IMR-90 (cell line): ENCODE results near the gene RIMS4. TPM values are rescaled to one million over a fixed set of nuclear protein-coding genes. Genes with fewer than 3 reads are reported as not detected.

Experiments
- ATAC-seq: fragments of 200-7000 bp; cut with Tn5 transposase; 2 replicates; pipeline ENCODE4 v1.9.1; 2020; ENCODE audit warnings: low read depth, mild to moderate bottlenecking, moderate library complexity
- BruUV-seq: library from RNA; stranded (reverse); fragments of 400-500 nt; replicated peaks from 2 replicates; lab custom pipeline; 2021; lab: Mats Ljungman, UMichigan
- CTCF ChIA-PET: fragments of 300-600 bp; formaldehyde crosslinking; extraction: SDS; loops from one replicate; lab custom pipeline; 2021; ENCODE audit warnings: antibody characterized with exemption; lab: Yijun Ruan, JAX
- POLR2A ChIA-PET: fragments of 300-600 bp; sonication (Branson Sonifier 250); formaldehyde crosslinking; loops from one replicate; lab custom pipeline; 2022; ENCODE audit warnings: antibody characterized with exemption; ENCODE audit not compliant: unreplicated experiment; lab: Charles Lee
- DNase-seq: peaks from one replicate; pipeline ENCODE4 v3.0.0; 2013
- H2AFZ ChIP-seq: replicated peaks from 2 replicates; pipeline ENCODE3; 2013; ENCODE audit warnings: low read length, mild to moderate bottlenecking; ENCODE audit not compliant: poor library complexity
- H2AK5ac ChIP-seq: 2 replicates; pipeline ENCODE4 v1.6.1; 2013; ENCODE audit warnings: low read depth, low read length, inconsistent platforms
- H2AK9ac ChIP-seq: replicated peaks from 2 replicates; pipeline ENCODE3; 2013; ENCODE audit warnings: mild to moderate bottlenecking, low read depth, low read length, moderate library complexity; ENCODE audit not compliant: poor library complexity
- H2BK120ac ChIP-seq: 2 replicates; pipeline ENCODE4 v1.6.1; 2013; ENCODE audit warnings: low read depth, low read length, inconsistent platforms
- H2BK15ac ChIP-seq: 3 replicates; pipeline ENCODE4 v1.6.1; 2013; ENCODE audit warnings: low read depth, low read length, inconsistent platforms
- H2BK20ac ChIP-seq: 2 replicates; pipeline ENCODE4 v1.6.1; 2013; ENCODE audit warnings: low read depth, mild to moderate bottlenecking, inconsistent platforms, low read length, moderate library complexity
- H2BK5ac ChIP-seq: 2 replicates; pipeline ENCODE4 v1.6.1; 2013; ENCODE audit warnings: mild to moderate bottlenecking, low read depth, low read length, inconsistent platforms; ENCODE audit not compliant: poor library complexity, severe bottlenecking
- H3K14ac ChIP-seq: replicated peaks from 2 replicates; pipeline ENCODE4 v1.6.1; 2013; ENCODE audit warnings: low read depth, low read length, inconsistent platforms
- H3K18ac ChIP-seq: 2 replicates; pipeline ENCODE4 v1.6.1; 2013; ENCODE audit warnings: low read depth, low read length, control low read depth
- H3K23ac ChIP-seq: 2 replicates; pipeline ENCODE4 v1.6.1; 2013; ENCODE audit warnings: low read depth, low read length, inconsistent platforms
- H3K27ac ChIP-seq: 2 replicates; pipeline ENCODE4 v1.5.1; 2013; ENCODE audit warnings: mild to moderate bottlenecking, control low read depth, low read length; ENCODE audit not compliant: insufficient read depth
- H3K27me3 ChIP-seq: 2 replicates; pipeline ENCODE4 v1.6.1; 2013; ENCODE audit warnings: low read length; ENCODE audit not compliant: control insufficient read depth, insufficient read depth
- H3K36me3 ChIP-seq: 2 replicates; pipeline ENCODE4 v1.6.1; 2013; ENCODE audit warnings: low read length, mixed read lengths; ENCODE audit not compliant: control insufficient read depth, insufficient read depth
- H3K4ac ChIP-seq: 2 replicates; pipeline ENCODE4 v1.6.1; 2013; ENCODE audit warnings: low read depth, low read length, inconsistent platforms
- H3K4me1 ChIP-seq: 2 replicates; pipeline ENCODE4 v1.6.1; 2013; ENCODE audit warnings: low read length, mixed read lengths; ENCODE audit not compliant: control insufficient read depth, insufficient read depth
- H3K4me2 ChIP-seq: 2 replicates; pipeline ENCODE4 v1.6.1; 2013; ENCODE audit warnings: low read depth, mild to moderate bottlenecking, control low read depth, low read length, moderate library complexity
- H3K4me3 ChIP-seq: 2 replicates; pipeline ENCODE4 v1.5.1; 2013; ENCODE audit warnings: low read depth, mild to moderate bottlenecking, control low read depth, low read length, moderate library complexity; ENCODE audit not compliant: insufficient read depth
- H3K56ac ChIP-seq: 2 replicates; pipeline ENCODE4 v1.6.1; 2013; ENCODE audit warnings: low read length, inconsistent platforms; ENCODE audit not compliant: insufficient read depth; ENCODE audit errors: extremely low read depth
- H3K79me1 ChIP-seq, 2 experiments: 2 replicates each; pipeline ENCODE4 v1.6.1; 2013; ENCODE audit warnings: low read length in 2 of 2, inconsistent platforms in 1 of 2, low read depth in 1 of 2
- H3K9ac ChIP-seq: 2 replicates; pipeline ENCODE4 v1.6.1; 2013; ENCODE audit warnings: low read depth, low read length, control low read depth
- H3K9me1 ChIP-seq: 2 replicates; pipeline ENCODE4 v1.6.1; 2013; ENCODE audit warnings: low read length, inconsistent platforms; ENCODE audit not compliant: insufficient read depth
- H3K9me3 ChIP-seq: 2 replicates; pipeline ENCODE4 v1.6.1; 2013; ENCODE audit warnings: low read length; ENCODE audit not compliant: control insufficient read depth, insufficient read depth
- H4K20me1 ChIP-seq: 2 replicates; pipeline ENCODE4 v1.6.1; 2013; ENCODE audit warnings: low read length, inconsistent platforms; ENCODE audit not compliant: insufficient read depth
- H4K5ac ChIP-seq: 2 replicates; pipeline ENCODE4 v1.6.1; 2013; ENCODE audit warnings: mild to moderate bottlenecking, low read depth, low read length, control low read depth
- H4K8ac ChIP-seq, 2 experiments: 2 replicates each; pipeline ENCODE4 v1.6.1; 2013; ENCODE audit warnings: low read depth in 2 of 2, low read length in 2 of 2, control low read depth in 1 of 2, inconsistent platforms in 1 of 2
- H4K91ac ChIP-seq: 2 replicates; pipeline ENCODE4 v1.6.1; 2013; ENCODE audit warnings: low read depth, low read length, inconsistent platforms; ENCODE audit not compliant: insufficient read depth
- BHLHE40 ChIP-seq: fragments of 150-350 bp; IDR thresholded peaks from 2 replicates; pipeline ENCODE4 v1.6.1; 2016; ENCODE audit warnings: mild to moderate bottlenecking, low read depth, low read length
- CEBPB ChIP-seq: IDR thresholded peaks from 2 replicates; pipeline ENCODE4 v1.6.1; 2012; ENCODE audit warnings: low read depth, low read length, improper control_type of control experiment
- CHD1 ChIP-seq: IDR thresholded peaks from 2 replicates; pipeline ENCODE4 v1.6.1; 2012; ENCODE audit warnings: low read depth, low read length, improper control_type of control experiment
- CTCF ChIP-seq: conservative IDR thresholded peaks from 2 replicates; pipeline ENCODE4 v1.5.1; 2012; ENCODE audit warnings: mild to moderate bottlenecking, low read depth, low read length, improper control_type of control experiment
- FOS ChIP-seq: fragments of 150-350 bp; IDR thresholded peaks from 2 replicates; pipeline ENCODE4 v1.6.1; 2016; ENCODE audit warnings: low read depth, low read length
- MAFK ChIP-seq: IDR thresholded peaks from 2 replicates; pipeline ENCODE4 v1.6.1; 2012; ENCODE audit warnings: low read depth, low read length, improper control_type of control experiment
- MAZ ChIP-seq: IDR thresholded peaks from 2 replicates; pipeline ENCODE4 v1.6.1; 2012; ENCODE audit warnings: low read depth, mild to moderate bottlenecking, low read length, improper control_type of control experiment, moderate library complexity, borderline replicate concordance
- MXI1 ChIP-seq: IDR thresholded peaks from 2 replicates; pipeline ENCODE4 v1.6.1; 2012; ENCODE audit warnings: low read depth, mild to moderate bottlenecking, low read length, moderate library complexity, borderline replicate concordance
- NFE2L2 ChIP-seq: fragments of 150-350 bp; IDR thresholded peaks from 2 replicates; pipeline ENCODE4 v1.6.1; 2016; ENCODE audit warnings: low read depth, mild to moderate bottlenecking, low read length
- POLR2A ChIP-seq: IDR thresholded peaks from 2 replicates; pipeline ENCODE4 v1.6.1; 2012; ENCODE audit warnings: mild to moderate bottlenecking, low read depth, low read length
- RAD21 ChIP-seq: IDR thresholded peaks from 2 replicates; pipeline ENCODE4 v1.6.1; 2012; ENCODE audit warnings: low read length, improper control_type of control experiment
- RFX5 ChIP-seq: IDR thresholded peaks from 2 replicates; pipeline ENCODE4 v1.8.0; 2012; ENCODE audit warnings: low read depth, mild to moderate bottlenecking, low read length, moderate library complexity
- SMC3 ChIP-seq: fragments of 150-350 bp; IDR thresholded peaks from 2 replicates; pipeline ENCODE4 v1.6.1; 2016; ENCODE audit warnings: low read depth, mild to moderate bottlenecking, antibody characterized with exemption, low read length, moderate library complexity
- WGBS, 2 experiments: methylation state at CpG; one replicate each; pipeline versions ENCODE4 v1.1.5 to v1.1.7; 2013; ENCODE audit warnings: missing lambda C conversion rate in 2 of 2; ENCODE audit not compliant: insufficient read length in 1 of 2; ENCODE audit errors: extremely low coverage in 2 of 2; 5-methylcytosine and 5-hydroxymethylcytosine counted together
- dilution Hi-C: fragments of 300-500 bp; cut with HindIII; formaldehyde crosslinking; loops from one replicate; pipeline ENCODE4 v1.14.3; 2018; ENCODE audit warnings: low sequenced_read_pairs; ENCODE audit not compliant: unreplicated experiment
- in situ Hi-C: fragments of 300-500 bp; cut with MboI; formaldehyde crosslinking; loops from 3 replicates; pipeline ENCODE4 v1.14.3; 2019; ENCODE audit warnings: low sequenced_read_pairs, inconsistent platforms, mixed read lengths
- intact Hi-C: fragments of 100-400 bp; cut with micrococcal nuclease; formaldehyde crosslinking; loops from 2 replicates; pipeline ENCODE4 v1.10.0; 2022
- polyA plus RNA-seq, 3 experiments: library from polyadenylated mRNA; depleted of rRNA; stranded (reverse); fragments of >200 nt; gene quantifications; 2 replicates each; pipeline ENCODE4 v1.2.3, GENCODE V29; 2012; ENCODE audit warnings: low replicate concordance in 1 of 3
- total RNA-seq: library from RNA; depleted of rRNA; stranded (reverse); fragments of >200 nt; gene quantifications from 2 replicates; pipeline ENCODE4 v1.2.3, GENCODE V29; 2012

RIMS4 gene
- total and polyA plus RNA-seq, 2 of the 4 experiments (the other 2 are of a cell fraction), result not detected

GRCh38 chr20:44752099-44752931 lies 58.0 kb downstream of the RIMS4 start (continued):
- TF ChIP-seq MAZ, result no peak

- no TSS peak for BruUV-seq
- no peak overlapping the region for H2AK5ac ChIP-seq
- H3K4me2 ChIP-seq, result peak overlapping the region; percentile 23; the same call in 1 of the 2 replicates
- intact Hi-C loops, result no loop called here
- H2BK20ac ChIP-seq, result no peak overlapping the region
- H3K36me3 ChIP-seq, result no peaks in the 10 kb centered on the region
- no peak overlapping the region for H3K4me3 ChIP-seq
- no peak overlapping the region for H3K4ac ChIP-seq
- H4K20me1 ChIP-seq, result no peaks in the 10 kb centered on the region; the same call in 1 of the 2 replicates
- H3K27ac ChIP-seq, result no peak overlapping the region
- no peak overlapping the region for H3K18ac ChIP-seq
- peaks cover 1% of the 10 kb centered on the region; the same call in 1 of the 2 replicates for H3K4me1 ChIP-seq
- no peak overlapping the region for H2BK120ac ChIP-seq
- dilution Hi-C loops, result no loop called here
- no peak overlapping the region for H3K56ac ChIP-seq
- no peak overlapping the region for H2BK15ac ChIP-seq
- ChIA-PET CTCF (interaction anchor here (1.0 kb wide), 1 partner anchor 69 kb away, joined by 3 read pairs; no protein-coding TSS in a partner anchor), POLR2A (no interaction called here)
- H2AFZ ChIP-seq, result peak overlapping the region; percentile 63
- H3K79me1 ChIP-seq, result no peaks in the 10 kb centered on the region
- H3K23ac ChIP-seq, result no peak overlapping the region
- no peaks in the 10 kb centered on the region for H3K9me3 ChIP-seq
- H4K8ac ChIP-seq, result no peak overlapping the region
- in situ Hi-C loops, result no loop called here
- no peak overlapping the region for H3K14ac ChIP-seq
- H3K27me3 ChIP-seq, result peaks cover 62% of the 10 kb centered on the region
- no peaks in the 10 kb centered on the region for H3K9me1 ChIP-seq
- ATAC-seq (peak; percentile 33; the same call in 1 of the 2 replicates), DNase-seq (no peak)
- no peak overlapping the region for H2AK9ac ChIP-seq
- H3K9ac ChIP-seq, result no peak overlapping the region
- 30% methylated on average over 19 of the region's 73 CpGs; no CpG with 5 or more reads in 1 of the 2 experiments for WGBS, 2 experiments
- H4K91ac ChIP-seq, result no peak overlapping the region
- H4K5ac ChIP-seq, result no peak overlapping the region
- H2BK5ac ChIP-seq, result no peak overlapping the region
- TF ChIP-seq CHD1, result no peak
- TF ChIP-seq SMC3, result peak; percentile 16; the same call in 1 of the 2 replicates
- TF ChIP-seq RAD21, result peak; percentile 27
- TF ChIP-seq RFX5, result no peak
- TF ChIP-seq MXI1, result no peak
- no peak for TF ChIP-seq MAFK
- TF ChIP-seq NFE2L2, result no peak
- TF ChIP-seq FOS, result no peak
- TF ChIP-seq CEBPB, result no peak
- no peak for TF ChIP-seq POLR2A
- no peak for TF ChIP-seq BHLHE40
- peak; percentile 42 for TF ChIP-seq CTCF
- TF ChIP-seq MAZ, result no peak
These were observed 60.1 kb downstream of the RIMS4 start for GRCh38 chr20:44750081-44750805.
